ENCODE measurements around the gene GPATCH11. TPM values are rescaled to one million over a fixed set of nuclear protein-coding genes. Genes with fewer than 3 reads are reported as not detected.

The GPATCH11 gene
- polyA plus RNA-seq, 3 donors = 3.1 to 5.7 (median 3.8) TPM

DNA sequence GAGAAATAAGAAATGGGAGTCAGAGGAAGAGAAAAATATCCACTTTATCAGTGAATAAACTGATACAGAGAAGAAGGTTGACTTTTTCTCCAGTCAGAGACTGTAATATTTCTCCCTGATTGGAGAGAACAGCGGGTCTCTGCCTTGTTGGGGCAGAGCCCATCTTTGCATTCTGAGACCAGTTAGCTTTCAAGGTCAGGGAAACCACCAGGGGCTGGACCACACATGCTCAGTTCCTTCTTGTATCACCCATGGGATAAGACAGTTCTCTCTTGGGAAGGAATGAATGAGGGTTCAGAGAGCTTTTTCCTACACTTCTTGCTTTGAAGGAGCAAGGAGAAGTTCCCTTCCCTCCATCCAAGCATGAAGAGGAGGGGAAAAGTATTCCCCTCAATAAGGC, 12.2 kb downstream of the GPATCH11 start:
- H2AFZ ChIP-seq (ENCODE audit: insufficient read depth, low read depth, low read length, poor library complexity, severe bottlenecking) = no peak overlapping the region
- Mint-ChIP-seq H3K4me1 (peaks cover 5% of the 10 kb centered on the region), H3K27ac (no peak overlapping the region), H3K27me3 (ENCODE audit: low read depth in 3 of 3) (no peaks in the 10 kb centered on the region), H3K4me3 (no peak overlapping the region), H3K36me3 (peaks cover 70 to 81% of the 10 kb centered on the region in 2 donors), H3K9me3 (no peaks in the 10 kb centered on the region)
- no peak for DNase-seq
- H3K9me3 ChIP-seq (replicated peaks in 1 of 2; ENCODE audit: control insufficient read depth in 1 of 2, insufficient read depth in 1 of 2, low read length in 2 of 2) = no peaks in the 10 kb centered on the region
- H4K20me1 ChIP-seq (ENCODE audit: insufficient read depth, low read length) = no peaks in the 10 kb centered on the region
- H3K4me3 ChIP-seq (replicated peaks in 1 of 3; ENCODE audit: low read depth in 2 of 3, low read length in 3 of 3) = no peak overlapping the region
- no peaks in the 10 kb centered on the region for H3K27me3 ChIP-seq (ENCODE audit: control insufficient read depth in 2 of 2, insufficient read depth in 2 of 2, low read length in 2 of 2)
- no peak overlapping the region for H3K4me2 ChIP-seq (replicated peaks; ENCODE audit: extremely low read depth, low read length, poor library complexity, severe bottlenecking)
- H3K79me2 ChIP-seq (ENCODE audit: insufficient read depth, low read length) = no peaks in the 10 kb centered on the region
- peaks cover 0 to 5% of the 10 kb centered on the region in 2 donors for H3K4me1 ChIP-seq (ENCODE audit: control insufficient read depth in 1 of 2, insufficient read depth in 2 of 2, low read length in 2 of 2)
- intact Hi-C loops (cut with micrococcal nuclease) = no loop called here
- TF ChIP-seq, protein P1, sequence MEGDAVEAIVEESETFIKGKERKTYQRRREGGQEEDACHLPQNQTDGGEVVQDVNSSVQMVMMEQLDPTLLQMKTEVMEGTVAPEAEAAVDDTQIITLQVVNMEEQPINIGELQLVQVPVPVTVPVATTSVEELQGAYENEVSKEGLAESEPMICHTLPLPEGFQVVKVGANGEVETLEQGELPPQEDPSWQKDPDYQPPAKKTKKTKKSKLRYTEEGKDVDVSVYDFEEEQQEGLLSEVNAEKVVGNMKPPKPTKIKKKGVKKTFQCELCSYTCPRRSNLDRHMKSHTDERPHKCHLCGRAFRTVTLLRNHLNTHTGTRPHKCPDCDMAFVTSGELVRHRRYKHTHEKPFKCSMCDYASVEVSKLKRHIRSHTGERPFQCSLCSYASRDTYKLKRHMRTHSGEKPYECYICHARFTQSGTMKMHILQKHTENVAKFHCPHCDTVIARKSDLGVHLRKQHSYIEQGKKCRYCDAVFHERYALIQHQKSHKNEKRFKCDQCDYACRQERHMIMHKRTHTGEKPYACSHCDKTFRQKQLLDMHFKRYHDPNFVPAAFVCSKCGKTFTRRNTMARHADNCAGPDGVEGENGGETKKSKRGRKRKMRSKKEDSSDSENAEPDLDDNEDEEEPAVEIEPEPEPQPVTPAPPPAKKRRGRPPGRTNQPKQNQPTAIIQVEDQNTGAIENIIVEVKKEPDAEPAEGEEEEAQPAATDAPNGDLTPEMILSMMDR (IDR thresholded peaks at IDR 0.05) = no peak
- H3K27ac ChIP-seq (ENCODE audit: low read depth in 1 of 2, low read length in 2 of 2) = no peak overlapping the region
- no CpG with 5 or more reads among the region's 1 CpG for WGBS (ENCODE audit: insufficient coverage)
- H3K9ac ChIP-seq (ENCODE audit: insufficient read depth, low read length, poor library complexity, severe bottlenecking) = no peak overlapping the region
- H3K36me3 ChIP-seq (replicated peaks in 1 of 2; ENCODE audit: control insufficient read depth in 1 of 2, insufficient read depth in 2 of 2, low read length in 2 of 2) = peaks cover 62 to 83% of the 10 kb centered on the region in 2 donors

DNA sequence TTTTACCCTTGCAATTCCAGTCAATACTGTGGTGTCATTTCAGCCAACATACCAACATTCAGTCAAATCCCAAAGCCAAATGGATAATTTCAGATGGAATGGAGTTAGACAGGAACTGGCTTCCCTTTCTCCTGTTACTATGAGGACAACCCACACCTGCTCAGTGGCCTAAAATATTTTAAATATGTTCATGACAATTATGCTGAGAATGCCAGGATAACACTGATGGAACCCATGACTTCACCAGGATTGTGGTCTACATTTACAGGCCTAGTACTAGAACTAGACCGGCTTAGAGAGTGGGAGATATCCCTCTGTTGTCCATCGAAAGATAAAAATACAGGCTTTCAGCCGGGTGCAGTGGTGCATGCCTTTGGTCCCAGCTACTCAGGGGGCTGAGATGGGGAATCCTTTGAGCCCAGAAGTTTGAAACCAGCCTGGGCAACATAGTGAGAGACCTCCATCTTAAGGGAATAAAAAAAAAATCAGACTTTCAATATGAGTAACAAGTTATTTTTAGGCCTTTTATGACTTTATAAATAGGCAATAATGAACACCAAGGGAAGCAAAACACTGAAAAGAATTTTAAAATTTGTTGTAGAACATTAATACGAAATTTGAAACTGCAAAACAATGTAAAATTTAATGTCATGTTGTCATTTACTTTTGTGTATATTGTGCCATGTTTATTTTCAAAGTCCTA, 14.2 kb downstream of the GPATCH11 start:
- no peak overlapping the region for H3K27ac Mint-ChIP-seq
- Histone ChIP-seq H3K79me2 (ENCODE audit: insufficient read depth, low read length) (no peaks in the 10 kb centered on the region), H3K27ac (ENCODE audit: low read depth in 1 of 2, low read length in 2 of 2) (no peak overlapping the region), H3K36me3 (replicated peaks in 1 of 2; ENCODE audit: control insufficient read depth in 1 of 2, insufficient read depth in 2 of 2, low read length in 2 of 2) (peaks cover 68 to 90% of the 10 kb centered on the region in 2 donors), H4K20me1 (ENCODE audit: insufficient read depth, low read length) (no peaks in the 10 kb centered on the region), H3K4me2 (replicated peaks; ENCODE audit: extremely low read depth, low read length, poor library complexity, severe bottlenecking) (no peak overlapping the region), H3K27me3 (ENCODE audit: control insufficient read depth in 2 of 2, insufficient read depth in 2 of 2, low read length in 2 of 2) (no peaks in the 10 kb centered on the region), H3K9me3 (replicated peaks in 1 of 2; ENCODE audit: control insufficient read depth in 1 of 2, insufficient read depth in 1 of 2, low read length in 2 of 2) (no peaks in the 10 kb centered on the region), H3K4me3 (replicated peaks in 1 of 3; ENCODE audit: low read depth in 2 of 3, low read length in 3 of 3) (no peak overlapping the region), H2AFZ (ENCODE audit: insufficient read depth, low read depth, low read length, poor library complexity, severe bottlenecking) (no peak overlapping the region), H3K4me1 (ENCODE audit: control insufficient read depth in 1 of 2, insufficient read depth in 2 of 2, low read length in 2 of 2) (no peaks in the 10 kb centered on the region), H3K9ac (ENCODE audit: insufficient read depth, low read length, poor library complexity, severe bottlenecking) (no peak overlapping the region)
- intact Hi-C loops (cut with micrococcal nuclease) = no loop called here
- no peak for DNase-seq
- no peaks in the 10 kb centered on the region for H3K27me3 Mint-ChIP-seq (ENCODE audit: low read depth in 3 of 3)
- no peaks in the 10 kb centered on the region for H3K4me1 Mint-ChIP-seq
- no peaks in the 10 kb centered on the region for H3K9me3 Mint-ChIP-seq
- H3K36me3 Mint-ChIP-seq = peaks cover 66 to 81% of the 10 kb centered on the region in 2 donors
- H3K4me3 Mint-ChIP-seq = no peak overlapping the region
- TF ChIP-seq, protein P1 (IDR thresholded peaks at IDR 0.05) = no peak
- WGBS (ENCODE audit: insufficient coverage) = 100% methylated on average over 3 of the region's 4 CpGs
